Rectal smooth muscle tissue (tissue), 1 donor: ENCODE data around the gene PALM3.
A peak's percentile ranks its signal among the peaks of the same experiment; 100 is the strongest.

Experiments used
- H3K27ac ChIP-seq: one replicate; pipeline ENCODE4 v1.7.0; 2013; ENCODE audit warnings: low read depth, low read length, inconsistent platforms
- H3K27me3 ChIP-seq: one replicate; pipeline ENCODE4 v1.7.0; 2013; ENCODE audit warnings: low read length; ENCODE audit not compliant: control insufficient read depth, insufficient read depth
- H3K36me3 ChIP-seq: one replicate; pipeline ENCODE4 v1.7.0; 2013; ENCODE audit warnings: low read length; ENCODE audit not compliant: control insufficient read depth, insufficient read depth
- H3K4me1 ChIP-seq: one replicate; pipeline ENCODE4 v1.7.0; 2013; ENCODE audit warnings: low read length; ENCODE audit not compliant: control insufficient read depth, insufficient read depth
- H3K4me3 ChIP-seq: one replicate; pipeline ENCODE4 v1.7.0; 2013; ENCODE audit warnings: low read length
- H3K9ac ChIP-seq: one replicate; pipeline ENCODE4 v1.7.0; 2013; ENCODE audit warnings: low read length

PALM3 gene

GRCh38 chr19:14061751-14062557 lies at the start of gene PALM3:
TSS of gene PALM3 (minus strand) at chr19:14062076. CDS start at chr19:14061980, 96 bp downstream.
- Histone ChIP-seq H3K27me3 (peaks cover 16% of the 10 kb centered on the region), H3K36me3 (no peaks in the 10 kb centered on the region), H3K4me1 (no peaks in the 10 kb centered on the region), H3K27ac (no peak within 1 kb of the TSS), H3K9ac (no peak within 1 kb of the TSS), H3K4me3 (no peak within 1 kb of the TSS)

GRCh38 chr19:14111486-14111885 lies 49.6 kb upstream of the PALM3 start:
- no peak overlapping the region for H3K9ac ChIP-seq
- no peak overlapping the region for H3K27ac ChIP-seq
- H3K36me3 ChIP-seq, result peaks cover 2% of the 10 kb centered on the region
- H3K4me1 ChIP-seq, result peaks cover 29% of the 10 kb centered on the region
- H3K27me3 ChIP-seq, result no peaks in the 10 kb centered on the region
- H3K4me3 ChIP-seq, result no peak overlapping the region

- Histone ChIP-seq H3K27me3 (no peaks in the 10 kb centered on the region), H3K9ac (no peak overlapping the region), H3K4me3 (no peak overlapping the region), H3K36me3 (peaks cover 7% of the 10 kb centered on the region), H3K27ac (no peak overlapping the region), H3K4me1 (peaks cover 22% of the 10 kb centered on the region)
These were observed 48.8 kb upstream of the PALM3 start for GRCh38 chr19:14110650-14111049.

- peak overlapping the region; percentile 75 for H3K27ac ChIP-seq
These were observed 45.9 kb upstream of the PALM3 start for GRCh38 chr19:14107581-14108461.

GRCh38 chr19:14106840-14107239 lies 45.0 kb upstream of the PALM3 start:
- Histone ChIP-seq H3K4me1 (peaks cover 8% of the 10 kb centered on the region), H3K27ac (peak overlapping the region; percentile 7), H3K9ac (no peak overlapping the region), H3K4me3 (no peak overlapping the region), H3K36me3 (peaks cover 10% of the 10 kb centered on the region), H3K27me3 (no peaks in the 10 kb centered on the region)

More at GRCh38 chr19:14107581-14108461, 45.9 kb upstream of the PALM3 start:
- H3K27me3 ChIP-seq, result no peaks in the 10 kb centered on the region
- H3K4me1 ChIP-seq, result peaks cover 12% of the 10 kb centered on the region
- peaks cover 10% of the 10 kb centered on the region for H3K36me3 ChIP-seq
- no peak overlapping the region for H3K9ac ChIP-seq
- H3K4me3 ChIP-seq, result no peak overlapping the region

GRCh38 chr19:14105680-14106079 lies 43.8 kb upstream of the PALM3 start:
- H3K27ac ChIP-seq, result no peak overlapping the region
- no peak overlapping the region for H3K4me3 ChIP-seq
- peaks cover 8% of the 10 kb centered on the region for H3K4me1 ChIP-seq
- peaks cover 11% of the 10 kb centered on the region for H3K36me3 ChIP-seq
- H3K9ac ChIP-seq, result no peak overlapping the region
- no peaks in the 10 kb centered on the region for H3K27me3 ChIP-seq

- Histone ChIP-seq H3K4me1 (peaks cover 8% of the 10 kb centered on the region), H3K36me3 (peaks cover 14% of the 10 kb centered on the region), H3K9ac (no peak overlapping the region), H3K4me3 (no peak overlapping the region), H3K27ac (no peak overlapping the region), H3K27me3 (no peaks in the 10 kb centered on the region)
These were observed 41.4 kb upstream of the PALM3 start for GRCh38 chr19:14103310-14103709.

GRCh38 chr19:14102756-14103155 lies 40.9 kb upstream of the PALM3 start:
- H3K36me3 ChIP-seq, result peaks cover 17% of the 10 kb centered on the region
- no peaks in the 10 kb centered on the region for H3K27me3 ChIP-seq
- no peak overlapping the region for H3K9ac ChIP-seq
- H3K4me1 ChIP-seq, result peaks cover 5% of the 10 kb centered on the region
- no peak overlapping the region for H3K4me3 ChIP-seq
- H3K27ac ChIP-seq, result no peak overlapping the region

- no peaks in the 10 kb centered on the region for H3K27me3 ChIP-seq
- no peak overlapping the region for H3K4me3 ChIP-seq
- peaks cover 22% of the 10 kb centered on the region for H3K36me3 ChIP-seq
- no peaks in the 10 kb centered on the region for H3K4me1 ChIP-seq
- H3K27ac ChIP-seq, result no peak overlapping the region
- H3K9ac ChIP-seq, result no peak overlapping the region
These were observed 40.3 kb upstream of the PALM3 start for GRCh38 chr19:14102102-14102696.

- H3K36me3 ChIP-seq, result peaks cover 26% of the 10 kb centered on the region
- H3K27me3 ChIP-seq, result no peaks in the 10 kb centered on the region
These were observed 39.2 kb upstream of the PALM3 start for GRCh38 chr19:14101003-14101545.

GRCh38 chr19:14097532-14098151 lies 35.8 kb upstream of the PALM3 start:
- no peak overlapping the region for H3K9ac ChIP-seq
- no peak overlapping the region for H3K4me3 ChIP-seq
- H3K27ac ChIP-seq, result no peak overlapping the region
- no peaks in the 10 kb centered on the region for H3K4me1 ChIP-seq
- H3K27me3 ChIP-seq, result no peaks in the 10 kb centered on the region
- H3K36me3 ChIP-seq, result peaks cover 19% of the 10 kb centered on the region

More at GRCh38 chr19:14101003-14101545, 39.2 kb upstream of the PALM3 start:
- H3K4me1 ChIP-seq, result no peaks in the 10 kb centered on the region
- no peak overlapping the region for H3K27ac ChIP-seq
- H3K9ac ChIP-seq, result no peak overlapping the region
- H3K4me3 ChIP-seq, result no peak overlapping the region
